IMR-90 (cell line): Measurements from ENCODE around the gene TMEM221. TPM values are rescaled to one million over a fixed set of nuclear protein-coding genes. Genes with fewer than 3 reads are reported as not detected.

ENCODE experiments used
- ATAC-seq: fragments of 200-7000 bp; cut with Tn5 transposase; 2 replicates; pipeline ENCODE4 v1.9.1; 2020; ENCODE audit warnings: low read depth, mild to moderate bottlenecking, moderate library complexity
- BruUV-seq: library from RNA; stranded (reverse); fragments of 400-500 nt; replicated peaks from 2 replicates; lab custom pipeline; 2021; lab: Mats Ljungman, UMichigan
- CTCF ChIA-PET: fragments of 300-600 bp; formaldehyde crosslinking; extraction: SDS; loops from one replicate; lab custom pipeline; 2021; ENCODE audit warnings: antibody characterized with exemption; lab: Yijun Ruan, JAX
- POLR2A ChIA-PET: fragments of 300-600 bp; sonication (Branson Sonifier 250); formaldehyde crosslinking; loops from one replicate; lab custom pipeline; 2022; ENCODE audit warnings: antibody characterized with exemption; ENCODE audit not compliant: unreplicated experiment; lab: Charles Lee
- DNase-seq: peaks from one replicate; pipeline ENCODE4 v3.0.0; 2013
- H2AFZ ChIP-seq: replicated peaks from 2 replicates; pipeline ENCODE3; 2013; ENCODE audit warnings: low read length, mild to moderate bottlenecking; ENCODE audit not compliant: poor library complexity
- H2AK5ac ChIP-seq: 2 replicates; pipeline ENCODE4 v1.6.1; 2013; ENCODE audit warnings: low read depth, low read length, inconsistent platforms
- H2AK9ac ChIP-seq: replicated peaks from 2 replicates; pipeline ENCODE3; 2013; ENCODE audit warnings: mild to moderate bottlenecking, low read depth, low read length, moderate library complexity; ENCODE audit not compliant: poor library complexity
- H2BK120ac ChIP-seq: 2 replicates; pipeline ENCODE4 v1.6.1; 2013; ENCODE audit warnings: low read depth, low read length, inconsistent platforms
- H2BK15ac ChIP-seq: 3 replicates; pipeline ENCODE4 v1.6.1; 2013; ENCODE audit warnings: low read depth, low read length, inconsistent platforms
- H2BK20ac ChIP-seq: 2 replicates; pipeline ENCODE4 v1.6.1; 2013; ENCODE audit warnings: low read depth, mild to moderate bottlenecking, inconsistent platforms, low read length, moderate library complexity
- H2BK5ac ChIP-seq: 2 replicates; pipeline ENCODE4 v1.6.1; 2013; ENCODE audit warnings: mild to moderate bottlenecking, low read depth, low read length, inconsistent platforms; ENCODE audit not compliant: poor library complexity, severe bottlenecking
- H3K14ac ChIP-seq: replicated peaks from 2 replicates; pipeline ENCODE4 v1.6.1; 2013; ENCODE audit warnings: low read depth, low read length, inconsistent platforms
- H3K18ac ChIP-seq: 2 replicates; pipeline ENCODE4 v1.6.1; 2013; ENCODE audit warnings: low read depth, low read length, control low read depth
- H3K23ac ChIP-seq: 2 replicates; pipeline ENCODE4 v1.6.1; 2013; ENCODE audit warnings: low read depth, low read length, inconsistent platforms
- H3K27ac ChIP-seq: 2 replicates; pipeline ENCODE4 v1.5.1; 2013; ENCODE audit warnings: mild to moderate bottlenecking, control low read depth, low read length; ENCODE audit not compliant: insufficient read depth
- H3K27me3 ChIP-seq: 2 replicates; pipeline ENCODE4 v1.6.1; 2013; ENCODE audit warnings: low read length; ENCODE audit not compliant: control insufficient read depth, insufficient read depth
- H3K36me3 ChIP-seq: 2 replicates; pipeline ENCODE4 v1.6.1; 2013; ENCODE audit warnings: low read length, mixed read lengths; ENCODE audit not compliant: control insufficient read depth, insufficient read depth
- H3K4ac ChIP-seq: 2 replicates; pipeline ENCODE4 v1.6.1; 2013; ENCODE audit warnings: low read depth, low read length, inconsistent platforms
- H3K4me1 ChIP-seq: 2 replicates; pipeline ENCODE4 v1.6.1; 2013; ENCODE audit warnings: low read length, mixed read lengths; ENCODE audit not compliant: control insufficient read depth, insufficient read depth
- H3K4me2 ChIP-seq: 2 replicates; pipeline ENCODE4 v1.6.1; 2013; ENCODE audit warnings: low read depth, mild to moderate bottlenecking, control low read depth, low read length, moderate library complexity
- H3K4me3 ChIP-seq: 2 replicates; pipeline ENCODE4 v1.5.1; 2013; ENCODE audit warnings: low read depth, mild to moderate bottlenecking, control low read depth, low read length, moderate library complexity; ENCODE audit not compliant: insufficient read depth
- H3K56ac ChIP-seq: 2 replicates; pipeline ENCODE4 v1.6.1; 2013; ENCODE audit warnings: low read length, inconsistent platforms; ENCODE audit not compliant: insufficient read depth; ENCODE audit errors: extremely low read depth
- H3K79me1 ChIP-seq, 2 experiments: 2 replicates each; pipeline ENCODE4 v1.6.1; 2013; ENCODE audit warnings: low read length in 2 of 2, inconsistent platforms in 1 of 2, low read depth in 1 of 2
- H3K9ac ChIP-seq: 2 replicates; pipeline ENCODE4 v1.6.1; 2013; ENCODE audit warnings: low read depth, low read length, control low read depth
- H3K9me1 ChIP-seq: 2 replicates; pipeline ENCODE4 v1.6.1; 2013; ENCODE audit warnings: low read length, inconsistent platforms; ENCODE audit not compliant: insufficient read depth
- H3K9me3 ChIP-seq: 2 replicates; pipeline ENCODE4 v1.6.1; 2013; ENCODE audit warnings: low read length; ENCODE audit not compliant: control insufficient read depth, insufficient read depth
- H4K20me1 ChIP-seq: 2 replicates; pipeline ENCODE4 v1.6.1; 2013; ENCODE audit warnings: low read length, inconsistent platforms; ENCODE audit not compliant: insufficient read depth
- H4K5ac ChIP-seq: 2 replicates; pipeline ENCODE4 v1.6.1; 2013; ENCODE audit warnings: mild to moderate bottlenecking, low read depth, low read length, control low read depth
- H4K8ac ChIP-seq, 2 experiments: 2 replicates each; pipeline ENCODE4 v1.6.1; 2013; ENCODE audit warnings: low read depth in 2 of 2, low read length in 2 of 2, control low read depth in 1 of 2, inconsistent platforms in 1 of 2
- H4K91ac ChIP-seq: 2 replicates; pipeline ENCODE4 v1.6.1; 2013; ENCODE audit warnings: low read depth, low read length, inconsistent platforms; ENCODE audit not compliant: insufficient read depth
- BHLHE40 ChIP-seq: fragments of 150-350 bp; IDR thresholded peaks from 2 replicates; pipeline ENCODE4 v1.6.1; 2016; ENCODE audit warnings: mild to moderate bottlenecking, low read depth, low read length
- CHD1 ChIP-seq: IDR thresholded peaks from 2 replicates; pipeline ENCODE4 v1.6.1; 2012; ENCODE audit warnings: low read depth, low read length, improper control_type of control experiment
- ELK1 ChIP-seq: fragments of 150-350 bp; IDR thresholded peaks from 2 replicates; pipeline ENCODE4 v1.6.1; 2016; ENCODE audit warnings: low read depth, mild to moderate bottlenecking, low read length, moderate library complexity, borderline replicate concordance
- FOS ChIP-seq: fragments of 150-350 bp; IDR thresholded peaks from 2 replicates; pipeline ENCODE4 v1.6.1; 2016; ENCODE audit warnings: low read depth, low read length
- MXI1 ChIP-seq: IDR thresholded peaks from 2 replicates; pipeline ENCODE4 v1.6.1; 2012; ENCODE audit warnings: low read depth, mild to moderate bottlenecking, low read length, moderate library complexity, borderline replicate concordance
- NFE2L2 ChIP-seq: fragments of 150-350 bp; IDR thresholded peaks from 2 replicates; pipeline ENCODE4 v1.6.1; 2016; ENCODE audit warnings: low read depth, mild to moderate bottlenecking, low read length
- POLR2A ChIP-seq: IDR thresholded peaks from 2 replicates; pipeline ENCODE4 v1.6.1; 2012; ENCODE audit warnings: mild to moderate bottlenecking, low read depth, low read length
- RCOR1 ChIP-seq: IDR thresholded peaks from 2 replicates; pipeline ENCODE4 v1.6.1; 2012; ENCODE audit warnings: mild to moderate bottlenecking, low read length, improper control_type of control experiment; ENCODE audit not compliant: insufficient replicate concordance
- RFX5 ChIP-seq: IDR thresholded peaks from 2 replicates; pipeline ENCODE4 v1.8.0; 2012; ENCODE audit warnings: low read depth, mild to moderate bottlenecking, low read length, moderate library complexity
- SMC3 ChIP-seq: fragments of 150-350 bp; IDR thresholded peaks from 2 replicates; pipeline ENCODE4 v1.6.1; 2016; ENCODE audit warnings: low read depth, mild to moderate bottlenecking, antibody characterized with exemption, low read length, moderate library complexity
- WGBS, 2 experiments: methylation state at CpG; one replicate each; pipeline versions ENCODE4 v1.1.5 to v1.1.7; 2013; ENCODE audit warnings: missing lambda C conversion rate in 2 of 2; ENCODE audit not compliant: insufficient read length in 1 of 2; ENCODE audit errors: extremely low coverage in 2 of 2; 5-methylcytosine and 5-hydroxymethylcytosine counted together
- dilution Hi-C: fragments of 300-500 bp; cut with HindIII; formaldehyde crosslinking; loops from one replicate; pipeline ENCODE4 v1.14.3; 2018; ENCODE audit warnings: low sequenced_read_pairs; ENCODE audit not compliant: unreplicated experiment
- in situ Hi-C: fragments of 300-500 bp; cut with MboI; formaldehyde crosslinking; loops from 3 replicates; pipeline ENCODE4 v1.14.3; 2019; ENCODE audit warnings: low sequenced_read_pairs, inconsistent platforms, mixed read lengths
- intact Hi-C: fragments of 100-400 bp; cut with micrococcal nuclease; formaldehyde crosslinking; loops from 2 replicates; pipeline ENCODE4 v1.10.0; 2022
- polyA plus RNA-seq, 3 experiments: library from polyadenylated mRNA; depleted of rRNA; stranded (reverse); fragments of >200 nt; gene quantifications; 2 replicates each; pipeline ENCODE4 v1.2.3, GENCODE V29; 2012; ENCODE audit warnings: low replicate concordance in 1 of 3
- total RNA-seq: library from RNA; depleted of rRNA; stranded (reverse); fragments of >200 nt; gene quantifications from 2 replicates; pipeline ENCODE4 v1.2.3, GENCODE V29; 2012
- TF ChIP-seq, protein P1 (sequence below): fragments of 150-350 bp; IDR thresholded peaks from 2 replicates; pipeline ENCODE4 v1.6.1; 2017; ENCODE audit warnings: mild to moderate bottlenecking, antibody characterized with exemption, low read length, low read depth

The TMEM221 gene
- total and polyA plus RNA-seq, 2 of the 4 experiments (the other 2 are of a cell fraction): 0.12 TPM; not detected in 1

GRCh38 chr19:17490411-17490810 is 41.9 kb upstream of the TMEM221 start:
- Histone ChIP-seq H2AK5ac (no peak overlapping the region), H4K8ac (no peak overlapping the region), H2BK15ac (no peak overlapping the region), H2BK5ac (no peak overlapping the region), H2AK9ac (no peak overlapping the region), H3K4me3 (no peak overlapping the region), H3K4me2 (no peak overlapping the region), H3K9me3 (no peaks in the 10 kb centered on the region), H3K4me1 (no peaks in the 10 kb centered on the region; the same call in 1 of the 2 replicates), H3K36me3 (peaks cover 12% of the 10 kb centered on the region), H3K9ac (no peak overlapping the region), H3K9me1 (no peaks in the 10 kb centered on the region; the same call in 1 of the 2 replicates), H4K91ac (no peak overlapping the region), H3K79me1 (peaks cover 0 to 7% of the 10 kb centered on the region in 2 experiments; a peak in 1 of 4 replicates), H3K14ac (no peak overlapping the region), H3K4ac (no peak overlapping the region), H3K23ac (no peak overlapping the region), H3K27ac (no peak overlapping the region), H2BK120ac (no peak overlapping the region), H4K5ac (no peak overlapping the region), H2BK20ac (no peak overlapping the region), H3K18ac (no peak overlapping the region), H4K20me1 (peaks cover 7% of the 10 kb centered on the region), H3K27me3 (no peaks in the 10 kb centered on the region), H3K56ac (no peak overlapping the region), H2AFZ (no peak overlapping the region)
- intact Hi-C loops: loop anchor here (10.0 kb wide), 1 partner anchor 274 kb away; no protein-coding TSS in a partner anchor
- in situ Hi-C loops: no loop called here
- ChIA-PET POLR2A (no interaction called here), CTCF (no interaction called here)
- DNase-seq (no peak), ATAC-seq (no peak)
- 80% methylated on average over 1 of the region's 4 CpGs; no CpG with 5 or more reads in 1 of the 2 experiments for WGBS, 2 experiments
- TF ChIP-seq SMC3: no peak
- TF ChIP-seq MXI1: no peak
- no peak for TF ChIP-seq FOS
- TF ChIP-seq NFE2L2: no peak
- TF ChIP-seq CHD1: no peak
- TF ChIP-seq RFX5: no peak
- no peak for TF ChIP-seq BHLHE40
- TF ChIP-seq, protein P1, sequence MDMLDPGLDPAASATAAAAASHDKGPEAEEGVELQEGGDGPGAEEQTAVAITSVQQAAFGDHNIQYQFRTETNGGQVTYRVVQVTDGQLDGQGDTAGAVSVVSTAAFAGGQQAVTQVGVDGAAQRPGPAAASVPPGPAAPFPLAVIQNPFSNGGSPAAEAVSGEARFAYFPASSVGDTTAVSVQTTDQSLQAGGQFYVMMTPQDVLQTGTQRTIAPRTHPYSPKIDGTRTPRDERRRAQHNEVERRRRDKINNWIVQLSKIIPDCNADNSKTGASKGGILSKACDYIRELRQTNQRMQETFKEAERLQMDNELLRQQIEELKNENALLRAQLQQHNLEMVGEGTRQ: no peak
- no peak for TF ChIP-seq RCOR1
- TF ChIP-seq POLR2A: no peak
- TF ChIP-seq ELK1: no peak
- dilution Hi-C loops: no loop called here
- no TSS peak for BruUV-seq
